H9 (cell line): Measurements from ENCODE around the gene OR10V1. TPM values are rescaled to one million over a fixed set of nuclear protein-coding genes. Genes with fewer than 3 reads are reported as not detected.

ENCODE experiments used
- DNase-seq: peaks from one replicate; pipeline ENCODE4 v3.0.0-alpha.2; 2017
- H2AFZ ChIP-seq: one replicate; pipeline ENCODE4 v1.6.1; 2013; ENCODE audit warnings: mild to moderate bottlenecking, low read length, control low read depth, moderate library complexity
- H2AK5ac ChIP-seq: 2 replicates; pipeline ENCODE4 v1.6.1; 2013; ENCODE audit warnings: low read length, control low read depth, mixed read lengths; ENCODE audit not compliant: insufficient read length
- H2BK120ac ChIP-seq: one replicate; pipeline ENCODE4 v1.6.1; 2013; ENCODE audit warnings: low read depth, mild to moderate bottlenecking, low read length, control low read depth, inconsistent platforms; ENCODE audit not compliant: poor library complexity, severe bottlenecking
- H2BK12ac ChIP-seq: 2 replicates; pipeline ENCODE4 v1.6.1; 2013; ENCODE audit warnings: low read length, control low read depth, mixed read lengths, low read depth; ENCODE audit not compliant: insufficient read length
- H2BK15ac ChIP-seq: 2 replicates; pipeline ENCODE4 v1.6.1; 2013; ENCODE audit warnings: low read depth, low read length, control low read depth
- H2BK20ac ChIP-seq: one replicate; pipeline ENCODE4 v1.6.1; 2013; ENCODE audit warnings: low read depth, mild to moderate bottlenecking, low read length, control low read depth, inconsistent platforms; ENCODE audit not compliant: poor library complexity, severe bottlenecking
- H2BK5ac ChIP-seq: 2 replicates; pipeline ENCODE4 v1.6.1; 2013; ENCODE audit warnings: low read length, control low read depth, mixed read lengths; ENCODE audit not compliant: insufficient read length
- H3K14ac ChIP-seq: 2 replicates; pipeline ENCODE4 v1.6.1; 2013; ENCODE audit warnings: low read length, control low read depth; ENCODE audit not compliant: insufficient read depth
- H3K18ac ChIP-seq: 2 replicates; pipeline ENCODE4 v1.6.1; 2013; ENCODE audit warnings: low read depth, mild to moderate bottlenecking, mixed read lengths, low read length, control low read depth; ENCODE audit not compliant: insufficient read length
- H3K23ac ChIP-seq: 2 replicates; pipeline ENCODE4 v1.6.1; 2013; ENCODE audit warnings: low read length, control low read depth, mixed read lengths, low read depth; ENCODE audit not compliant: insufficient read length
- H3K23me2 ChIP-seq: 2 replicates; pipeline ENCODE4 v1.6.1; 2013; ENCODE audit warnings: low read depth, mild to moderate bottlenecking, mixed read lengths, low read length, control low read depth; ENCODE audit not compliant: insufficient read length, poor library complexity, severe bottlenecking
- H3K27ac ChIP-seq: 2 replicates; pipeline ENCODE4 v1.5.1; 2013; ENCODE audit warnings: low read length, control low read depth, mixed read lengths, low read depth; ENCODE audit not compliant: insufficient read length
- H3K27me3 ChIP-seq: 2 replicates; pipeline ENCODE4 v1.6.1; 2013; ENCODE audit warnings: low read length, control low read depth, inconsistent platforms; ENCODE audit not compliant: insufficient read depth
- H3K4ac ChIP-seq: 2 replicates; pipeline ENCODE4 v1.6.1; 2013; ENCODE audit warnings: low read depth, mild to moderate bottlenecking, control low read depth, inconsistent platforms, low read length, moderate library complexity
- H3K4me1 ChIP-seq: 2 replicates; pipeline ENCODE4 v1.6.1; 2013; ENCODE audit warnings: low read length, control low read depth, inconsistent platforms; ENCODE audit not compliant: insufficient read depth
- H3K4me2 ChIP-seq: 2 replicates; pipeline ENCODE4 v1.6.1; 2013; ENCODE audit warnings: low read length, control low read depth, mixed read lengths; ENCODE audit not compliant: insufficient read length, insufficient read depth
- H3K56ac ChIP-seq: 2 replicates; pipeline ENCODE4 v1.6.1; 2013; ENCODE audit warnings: low read depth, mild to moderate bottlenecking, mixed read lengths, low read length, control low read depth; ENCODE audit not compliant: insufficient read length
- H3K79me1 ChIP-seq: 2 replicates; pipeline ENCODE4 v1.6.1; 2013; ENCODE audit warnings: low read depth, mild to moderate bottlenecking, moderate library complexity, low read length, control low read depth, inconsistent platforms; ENCODE audit not compliant: insufficient read depth, poor library complexity, severe bottlenecking
- H3K79me2 ChIP-seq: 2 replicates; pipeline ENCODE4 v1.6.1; 2013; ENCODE audit warnings: low read length, control low read depth, inconsistent platforms; ENCODE audit not compliant: insufficient read depth
- H3K9ac ChIP-seq: 2 replicates; pipeline ENCODE4 v1.6.1; 2013; ENCODE audit warnings: low read length, control low read depth, mixed read lengths; ENCODE audit not compliant: insufficient read length; ENCODE audit errors: extremely low read depth
- H3K9me3 ChIP-seq: one replicate; pipeline ENCODE4 v1.6.1; 2013; ENCODE audit warnings: low read depth, low read length, inconsistent platforms; ENCODE audit not compliant: control insufficient read depth
- H3T11ph ChIP-seq: one replicate; pipeline ENCODE4 v1.6.1; 2013; ENCODE audit warnings: mild to moderate bottlenecking, low read length, control low read depth, inconsistent platforms
- H4K20me1 ChIP-seq: one replicate; pipeline ENCODE4 v1.6.1; 2013; ENCODE audit not compliant: control insufficient read depth, insufficient read length, insufficient read depth
- H4K5ac ChIP-seq: 2 replicates; pipeline ENCODE4 v1.6.1; 2013; ENCODE audit warnings: low read depth, mild to moderate bottlenecking, mixed read lengths, low read length, control low read depth; ENCODE audit not compliant: insufficient read length
- H4K8ac ChIP-seq: replicated peaks from 2 replicates; pipeline ENCODE4 v1.6.1; 2013; ENCODE audit warnings: low read length, control low read depth, mixed read lengths, low read depth; ENCODE audit not compliant: insufficient read length
- H4K91ac ChIP-seq: 2 replicates; pipeline ENCODE4 v1.6.1; 2013; ENCODE audit warnings: low read depth, mild to moderate bottlenecking, moderate library complexity, mixed read lengths, low read length, control low read depth; ENCODE audit not compliant: insufficient read length
- H3K27ac Mint-ChIP-seq, 3 experiments: 2 replicates in 2 of 3; 3 replicates in 1 of 3; pipeline ENCODE4 v1.8.0; 2020 to 2021; ENCODE audit warnings: mixed read lengths in 3 of 3, mild to moderate bottlenecking in 1 of 3, moderate library complexity in 1 of 3
- H3K27me3 Mint-ChIP-seq: 2 replicates; pipeline ENCODE4 v1.8.0; 2021; ENCODE audit warnings: low read depth, mild to moderate bottlenecking, moderate library complexity, mixed read lengths
- H3K36me3 Mint-ChIP-seq, 3 experiments: 2 replicates in 2 of 3; 3 replicates in 1 of 3; pipeline ENCODE4 v1.8.0; 2020 to 2021; ENCODE audit warnings: low read depth in 3 of 3, mixed read lengths in 3 of 3; ENCODE audit not compliant: insufficient read depth in 1 of 3
- H3K4me1 Mint-ChIP-seq, 2 experiments: 2 replicates each; pipeline ENCODE4 v1.8.0; 2020; ENCODE audit warnings: mixed read lengths in 2 of 2
- H3K4me3 Mint-ChIP-seq, 2 experiments: 2 replicates in 1 of 2; 3 replicates in 1 of 2; pipeline ENCODE4 v1.8.0; 2020 to 2021; ENCODE audit warnings: mild to moderate bottlenecking in 2 of 2, mixed read lengths in 2 of 2, moderate library complexity in 1 of 2
- H3K9me3 Mint-ChIP-seq, 2 experiments: 2 replicates in 1 of 2; 3 replicates in 1 of 2; pipeline ENCODE4 v1.8.0; 2020; ENCODE audit warnings: mild to moderate bottlenecking in 2 of 2, mixed read lengths in 2 of 2, moderate library complexity in 1 of 2
- CTCF ChIP-seq: fragments of 200-600 bp; sonication (generic); conservative IDR thresholded peaks from 3 replicates; pipeline ENCODE4 v1.8.0; 2021; ENCODE audit warnings: antibody characterized with exemption, mild to moderate bottlenecking
- WGBS: extraction: QIAGEN DNeasy Blood & Tissue Kit; methylation state at CpG from one replicate; pipeline ENCODE4 v1.1.7; 2013; ENCODE audit warnings: missing lambda C conversion rate, low lambda C conversion rate, mixed read lengths; ENCODE audit not compliant: insufficient read length; ENCODE audit errors: extremely low coverage; 5-methylcytosine and 5-hydroxymethylcytosine counted together
- total RNA-seq: library from RNA; stranded (reverse); gene quantifications from 2 replicates; pipeline ENCODE4 v1.2.1, GENCODE V29; 2021

The OR10V1 gene
- total RNA-seq, 1 experiment from 2014 or later: not detected

DNA sequence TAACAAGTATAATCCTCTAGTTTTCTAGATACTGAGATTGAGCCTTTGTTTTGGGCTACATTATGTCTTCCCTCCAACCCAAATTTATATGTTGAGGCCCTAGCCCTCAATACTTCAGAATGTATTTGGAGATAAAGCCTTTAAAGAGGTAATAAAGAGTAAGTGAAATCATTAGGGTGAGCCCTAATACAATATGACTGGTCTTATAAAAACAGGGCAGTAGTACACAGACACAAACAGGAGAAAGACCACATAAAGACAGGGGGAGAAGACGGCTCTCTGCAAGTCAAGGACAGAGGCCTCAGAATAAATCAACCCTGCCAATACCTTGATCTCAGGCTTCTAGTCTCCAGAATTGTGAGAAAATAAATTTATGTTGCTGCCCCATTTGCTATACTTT lies 6.3 kb downstream of the OR10V1 start:
- Histone ChIP-seq H3K27me3 (no peaks in the 10 kb centered on the region), H2BK120ac (no peak overlapping the region), H2AK5ac (no peak overlapping the region), H3K4ac (no peak overlapping the region), H3K4me1 (no peaks in the 10 kb centered on the region), H3K9ac (no peak overlapping the region), H4K8ac (no peak overlapping the region), H2AFZ (no peak overlapping the region), H3K9me3 (no peaks in the 10 kb centered on the region), H2BK5ac (no peak overlapping the region), H4K5ac (no peak overlapping the region), H3K27ac (no peak overlapping the region), H2BK15ac (no peak overlapping the region), H3K79me1 (no peaks in the 10 kb centered on the region), H4K91ac (no peak overlapping the region), H3K79me2 (no peaks in the 10 kb centered on the region), H3T11ph (no peak overlapping the region), H3K4me2 (no peak overlapping the region), H3K23ac (no peak overlapping the region), H4K20me1 (no peaks in the 10 kb centered on the region), H2BK20ac (no peak overlapping the region), H3K23me2 (no peaks in the 10 kb centered on the region), H3K18ac (no peak overlapping the region), H2BK12ac (no peak overlapping the region), H3K56ac (no peak overlapping the region), H3K14ac (no peak overlapping the region)
- WGBS: no CpG with 5 or more reads among the region's 1 CpG
- Mint-ChIP-seq H3K36me3 (no peaks in the 10 kb centered on the region; a peak in 1 of 7 replicates), H3K4me1 (no peaks in the 10 kb centered on the region), H3K27me3 (0 out of 2 replicates have a peak, but pooled peaks cover 2% of the 10 kb centered on the region), H3K27ac (no peak overlapping the region), H3K4me3 (no peak overlapping the region), H3K9me3 (peaks cover 0 to 3% of the 10 kb centered on the region in 2 experiments; a peak in 3 of 5 replicates)
- DNase-seq: no peak
- no peak for TF ChIP-seq CTCF
